ENCODE data around the gene STAT5B.
"Not testable (repeated sequence)": the region's sequence is repeated elsewhere in the genome, so short reads cannot be mapped to it uniquely, and the experiment has no call there.

STAT5B gene

DNA sequence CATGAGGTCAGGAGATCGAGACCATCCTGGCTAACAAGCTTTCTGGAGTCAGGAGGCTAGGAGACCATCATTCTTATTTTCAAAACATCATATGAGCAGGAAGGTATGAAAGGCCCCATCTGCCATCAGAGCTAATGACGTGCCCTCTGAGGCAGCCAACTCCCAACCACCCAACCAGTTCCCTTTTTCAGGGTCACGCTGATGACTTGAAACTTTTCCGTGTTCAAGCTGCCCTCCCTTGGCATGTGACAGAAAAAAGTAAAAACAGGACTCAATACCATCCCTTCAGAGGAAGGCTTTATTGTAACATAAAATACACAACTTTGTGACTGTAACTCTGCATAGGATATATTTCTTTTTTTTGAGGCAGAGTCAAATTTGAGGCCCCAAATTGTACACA is 77.3 kb downstream of the STAT5B start:
- no peak for DNase-seq (ENCODE audit: extremely low read depth in 1 of 2, low read depth in 1 of 2)

DNA sequence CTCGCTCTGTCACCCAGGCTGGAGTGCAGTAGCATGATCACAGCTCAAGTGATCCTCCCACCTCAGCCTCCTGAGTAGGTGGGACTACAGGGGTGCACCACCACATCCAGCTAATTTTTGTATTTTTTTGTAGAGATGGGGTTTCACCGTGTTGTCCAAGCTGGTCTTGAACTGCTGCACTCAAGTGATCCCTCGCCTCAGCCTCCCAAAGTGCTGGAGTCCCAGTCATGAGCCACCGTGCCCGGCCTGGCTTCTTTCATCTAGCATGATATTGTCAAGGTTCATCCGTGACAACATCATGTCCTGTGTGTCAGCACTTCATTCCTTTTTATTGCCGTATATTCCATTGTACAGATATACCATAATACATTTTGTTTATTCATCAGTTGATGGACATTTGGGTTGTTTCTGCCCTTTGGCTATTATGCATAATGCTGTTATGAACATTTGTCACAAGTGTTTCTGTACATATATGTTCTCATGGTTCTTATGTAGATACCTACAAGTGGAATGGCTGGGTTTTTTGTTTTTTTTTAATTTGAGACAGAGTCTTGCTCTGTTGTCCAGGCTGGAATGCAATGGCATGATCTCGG is 78.5 kb downstream of the STAT5B start:
- DNase-seq (ENCODE audit: extremely low read depth in 1 of 2, low read depth in 1 of 2), result no peak

DNA sequence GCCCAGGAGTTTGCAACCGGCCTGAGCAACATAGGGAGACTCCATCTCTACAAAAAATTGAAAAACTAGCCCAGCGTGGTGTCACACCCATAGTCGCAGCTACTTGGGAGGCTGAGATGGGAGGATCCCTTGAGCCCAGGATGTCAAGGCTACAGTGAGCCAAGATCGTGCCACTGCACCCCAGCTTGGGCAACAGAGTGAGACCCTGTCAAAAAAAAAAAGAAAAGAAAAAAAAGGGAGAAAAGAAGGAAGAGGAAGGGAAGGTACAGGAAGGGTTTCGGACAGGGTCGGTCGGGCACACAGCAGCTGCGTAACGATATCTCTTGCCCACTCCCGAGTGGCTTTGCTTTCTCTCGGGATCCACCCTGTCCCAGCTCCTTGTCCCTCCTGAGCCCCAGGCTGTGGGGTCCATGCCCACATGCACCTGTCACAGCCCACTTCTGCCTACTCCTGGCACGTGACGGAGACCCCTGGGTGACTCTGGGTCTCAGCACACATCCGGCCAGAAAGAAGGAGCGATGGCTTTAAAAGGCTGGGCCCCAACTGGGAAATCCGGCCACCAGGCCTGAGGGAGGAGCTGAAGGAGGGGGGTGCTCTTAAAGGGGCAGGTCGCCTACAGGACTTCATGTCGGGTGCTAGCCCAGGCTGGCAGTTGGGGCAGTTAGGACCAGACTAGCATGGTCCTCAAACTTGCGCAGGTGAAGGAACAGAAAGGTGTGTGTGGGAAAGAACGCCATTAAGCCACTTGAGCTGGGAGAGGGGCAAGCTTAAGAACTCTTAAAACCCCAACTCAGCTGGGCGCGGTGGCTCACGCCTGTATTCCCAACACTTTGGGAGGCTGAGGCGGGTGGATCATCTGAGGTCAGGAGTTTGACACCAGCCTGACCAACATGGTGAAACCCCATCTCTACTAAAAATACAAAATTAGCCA is 82.0 kb downstream of the STAT5B start, which contains the start of gene GHDC:
Gene GHDC (minus strand): TSS at position 526 of the 931 bp plus-strand sequence. CDS start 913 bp downstream, outside the sequence.
- DNase-seq (ENCODE audit: extremely low read depth in 1 of 2, low read depth in 1 of 2), result peak; percentile 64 to 70

DNA sequence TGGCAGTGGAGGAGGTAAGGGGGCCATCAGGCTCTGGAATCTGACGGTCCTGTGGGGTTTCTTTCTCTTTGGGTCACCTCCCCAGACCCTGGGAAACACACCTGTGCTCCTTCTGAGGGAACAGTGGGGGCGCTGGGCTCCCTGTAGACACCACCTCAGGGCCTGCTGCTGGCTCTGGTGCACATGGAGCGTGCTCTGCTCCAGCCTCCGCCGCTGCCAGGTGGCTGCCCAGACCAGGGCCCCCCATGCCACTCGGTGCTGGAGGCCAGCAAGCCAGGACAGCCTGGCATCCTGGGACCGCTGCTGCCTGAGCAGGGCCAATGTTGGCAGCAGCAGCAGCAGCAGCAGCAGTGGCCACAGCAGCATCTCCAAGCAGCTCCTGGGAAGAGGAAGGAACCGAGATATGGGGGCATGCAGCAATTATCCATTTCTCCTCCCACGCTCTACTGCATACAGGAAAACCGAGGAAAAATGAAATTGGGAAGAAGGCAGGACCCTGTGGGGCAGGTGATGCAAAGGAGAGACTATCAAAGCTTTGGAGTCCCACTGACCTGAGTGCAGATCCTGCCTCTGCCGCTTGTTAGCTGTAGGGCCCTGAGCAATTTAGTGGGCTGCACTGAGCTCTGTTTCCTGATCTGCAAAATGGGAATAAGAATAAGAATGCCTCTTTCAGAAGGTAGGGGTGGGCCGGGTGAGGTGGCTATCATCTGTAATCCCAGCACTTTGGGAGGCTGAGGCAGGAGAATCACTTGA is 82.8 kb downstream of the STAT5B start:
- DNase-seq (ENCODE audit: extremely low read depth in 1 of 2, low read depth in 1 of 2), result no peak

DNA sequence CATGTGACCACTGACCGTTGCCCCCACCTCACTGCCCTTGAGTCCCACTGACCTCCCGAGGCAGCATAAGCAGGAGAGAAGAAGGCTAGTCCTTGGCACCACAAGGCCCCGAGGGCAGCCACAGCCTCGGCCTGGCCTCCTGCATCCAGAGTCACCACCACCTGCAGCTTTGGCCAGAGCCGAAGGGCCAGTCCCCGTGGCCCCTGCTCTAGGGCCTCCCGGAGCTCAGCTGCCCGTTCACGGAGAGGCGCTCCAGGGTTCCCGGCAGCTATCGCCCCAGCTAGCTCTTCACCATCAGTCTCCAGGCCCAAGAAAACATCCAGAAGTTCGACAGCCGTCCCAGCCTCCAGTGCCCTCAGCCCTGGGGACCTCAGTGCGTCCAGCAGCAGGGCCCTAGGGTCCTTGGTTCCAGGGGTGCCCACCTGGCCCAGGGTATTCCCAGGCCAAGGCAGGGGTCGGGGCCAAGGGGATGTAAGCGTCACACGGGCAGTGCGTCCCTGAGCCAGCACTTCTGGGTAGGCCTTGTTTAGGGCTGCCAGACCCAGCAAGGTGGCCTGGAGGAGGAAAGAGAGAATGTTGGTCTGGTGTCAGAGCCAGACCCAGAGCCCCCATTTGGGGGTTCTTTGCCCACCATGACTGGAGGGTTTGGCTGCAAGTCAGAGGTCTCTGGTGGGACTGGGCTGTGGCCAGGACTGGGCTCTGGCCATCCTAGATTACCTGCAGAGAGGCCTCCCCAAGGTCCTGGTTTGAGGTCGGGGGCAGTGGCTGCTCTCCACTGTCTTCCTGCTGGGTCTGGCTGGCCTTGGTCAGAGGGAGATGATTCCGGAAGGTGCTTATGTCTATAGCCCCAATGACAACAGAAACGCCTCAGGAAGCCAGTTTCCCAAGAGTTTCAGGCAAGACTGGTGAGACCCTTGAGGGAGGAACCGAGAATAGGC is 83.7 kb downstream of the STAT5B start:
- DNase-seq (ENCODE audit: extremely low read depth in 1 of 2, low read depth in 1 of 2), result no peak

DNA sequence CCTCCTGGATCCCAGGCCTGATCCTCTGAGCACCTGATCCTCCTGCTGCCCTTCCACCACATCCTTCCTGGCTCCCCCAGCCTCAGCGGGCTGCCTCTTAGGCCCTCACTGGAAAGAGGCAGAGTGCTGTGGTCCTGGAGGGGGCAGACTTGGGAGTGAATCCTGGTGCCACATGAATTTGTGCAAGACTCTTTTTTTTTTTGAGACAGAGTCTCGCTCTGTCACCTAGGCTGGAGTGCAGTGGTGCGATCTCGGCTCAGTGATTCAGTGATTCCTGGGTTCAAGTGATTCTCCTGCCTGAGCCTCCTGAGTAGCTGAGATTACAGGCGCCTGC is 84.9 kb downstream of the STAT5B start:
- DNase-seq (ENCODE audit: extremely low read depth in 1 of 2, low read depth in 1 of 2), result no peak

DNA sequence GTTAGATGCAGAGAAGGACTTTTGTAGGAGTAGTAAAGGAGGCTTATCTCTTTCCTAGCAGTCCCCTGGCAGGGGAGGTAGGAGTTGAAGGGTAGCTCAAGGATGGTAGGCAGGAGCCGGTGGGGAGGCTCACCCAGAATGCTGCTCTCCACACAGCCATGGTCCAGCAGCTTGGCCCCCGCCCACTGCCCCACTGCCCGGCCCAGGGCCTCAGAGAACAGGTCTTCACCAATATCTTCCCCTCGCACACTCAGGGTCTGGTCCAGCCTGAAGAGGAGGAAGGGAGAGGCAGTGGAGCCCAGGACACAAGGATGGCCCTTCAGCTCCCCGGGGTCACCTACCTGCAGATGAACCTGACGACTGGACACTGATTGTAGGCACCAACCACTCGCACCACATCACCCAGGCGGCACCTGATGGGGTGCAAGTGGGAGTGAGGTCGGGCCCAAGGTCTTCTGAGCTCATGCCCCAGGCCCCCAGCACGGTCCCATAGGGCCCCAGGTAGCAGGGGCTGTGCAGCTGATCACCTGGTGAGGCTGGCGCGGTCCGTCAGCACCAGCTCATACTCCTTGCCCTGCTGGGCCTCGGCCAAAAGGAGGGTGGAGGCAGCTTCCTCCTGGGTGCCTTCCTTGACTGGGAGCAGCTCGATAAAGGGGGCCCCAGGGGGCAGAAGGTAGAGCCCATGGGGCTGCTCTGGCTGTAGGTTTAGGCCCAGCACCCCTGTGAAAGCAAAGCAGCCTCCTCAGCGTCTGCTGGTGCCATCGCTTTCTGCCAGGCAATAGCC is 85.5 kb downstream of the STAT5B start:
- DNase-seq (ENCODE audit: extremely low read depth in 1 of 2, low read depth in 1 of 2), result no peak

DNA sequence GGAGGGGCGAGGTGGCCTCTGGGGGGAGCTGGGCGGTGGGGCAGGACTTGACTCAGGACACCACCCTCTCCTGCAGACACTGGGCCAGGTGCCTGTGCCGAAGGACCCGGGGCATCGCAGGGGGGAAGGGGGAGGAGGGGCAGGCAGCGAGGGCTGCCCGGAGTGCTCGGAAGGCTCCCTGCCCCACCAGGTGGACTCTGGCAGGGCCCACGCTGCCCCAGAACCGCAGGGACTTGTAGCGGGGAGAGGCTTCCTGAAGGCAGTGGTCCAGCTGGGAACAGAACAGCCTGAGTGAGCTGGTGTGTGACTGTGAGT is 86.6 kb downstream of the STAT5B start:
- no peak for DNase-seq (ENCODE audit: extremely low read depth in 1 of 2, low read depth in 1 of 2)

DNA sequence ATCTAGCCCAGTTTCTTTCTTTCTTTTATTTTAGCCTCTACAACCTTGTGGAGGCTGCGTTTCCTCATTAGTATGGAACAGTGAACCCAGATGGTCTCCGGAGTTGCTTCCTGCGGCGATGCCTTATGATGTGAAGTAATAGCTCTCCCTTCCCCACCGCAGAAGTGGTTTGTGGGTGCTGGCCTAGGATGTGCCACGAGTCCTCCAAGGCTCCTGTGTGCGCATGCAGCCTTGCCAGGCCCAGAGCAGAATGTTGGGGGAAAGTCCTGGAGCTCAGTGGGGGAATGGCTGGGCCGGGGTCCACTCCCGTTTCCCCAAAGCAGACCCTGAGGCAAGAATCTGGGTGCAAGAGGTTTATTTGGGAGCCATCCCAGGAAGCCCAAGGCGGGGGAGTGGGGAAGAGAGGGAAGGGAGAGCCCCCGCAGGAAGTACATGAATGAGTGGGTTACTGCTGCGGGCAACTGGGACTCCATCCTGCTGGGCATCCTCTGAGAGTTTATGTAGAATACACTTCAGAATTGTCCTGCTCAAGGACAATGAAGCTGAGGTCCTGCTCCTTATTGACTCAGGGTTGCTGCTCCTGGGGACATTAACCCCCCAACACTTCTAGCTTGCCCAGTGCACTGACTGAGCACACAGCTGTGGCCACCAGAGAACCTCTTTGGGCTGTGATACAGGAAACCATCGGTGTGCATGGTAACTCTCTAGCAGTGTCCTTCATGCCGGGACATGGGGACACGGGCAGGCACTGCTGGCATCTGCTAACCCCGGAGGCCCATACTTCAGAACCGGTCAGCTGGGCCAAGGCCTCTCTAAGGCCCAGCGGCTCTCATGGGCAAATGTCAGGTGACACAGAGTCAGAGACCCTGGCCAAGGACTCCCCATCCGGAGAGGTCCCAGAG is 87.2 kb downstream of the STAT5B start:
- DNase-seq (ENCODE audit: extremely low read depth in 1 of 2, low read depth in 1 of 2), result no peak

DNA sequence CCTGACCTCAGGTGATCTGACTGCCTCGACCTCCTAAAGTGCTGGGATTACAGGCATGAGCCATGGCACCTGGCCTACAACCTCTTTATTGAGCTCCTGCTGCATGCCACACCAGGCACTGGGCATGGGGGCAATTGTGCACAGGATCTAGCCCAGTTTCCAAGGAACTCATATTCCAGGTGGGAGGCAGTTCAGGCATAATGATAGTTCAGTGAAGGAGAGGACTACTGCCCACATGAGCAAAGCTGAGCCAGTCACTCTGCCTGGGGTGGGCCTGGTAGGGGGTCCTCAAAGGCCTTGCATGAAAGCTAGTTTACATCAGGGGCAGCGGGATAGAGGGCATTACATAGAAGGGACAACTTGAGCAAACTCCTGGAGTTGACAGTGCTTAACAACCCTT is 88.4 kb downstream of the STAT5B start:
- no peak for DNase-seq (ENCODE audit: extremely low read depth in 1 of 2, low read depth in 1 of 2)

DNA sequence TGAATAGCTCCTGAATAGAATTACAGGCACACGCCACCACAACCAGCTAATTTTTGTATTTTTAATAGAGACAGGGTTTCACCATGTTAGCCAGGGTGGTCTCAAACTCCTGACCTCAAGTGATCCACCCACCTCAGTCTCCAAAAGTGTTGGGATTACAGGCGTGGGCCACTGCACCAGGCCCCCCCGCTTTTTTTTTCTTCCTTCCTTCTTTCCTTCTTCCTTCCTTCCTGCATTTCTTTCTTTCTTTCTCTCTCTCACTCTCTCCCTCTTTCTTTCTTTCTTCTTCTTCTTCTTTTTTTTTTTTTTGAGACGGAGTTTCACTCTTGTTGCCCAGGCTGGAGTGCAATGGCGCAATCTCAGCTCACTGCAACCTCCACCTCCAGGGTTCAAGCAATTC is 90.0 kb downstream of the STAT5B start:
- not testable (repeated sequence) for DNase-seq (ENCODE audit: extremely low read depth in 1 of 2, low read depth in 1 of 2)

DNA sequence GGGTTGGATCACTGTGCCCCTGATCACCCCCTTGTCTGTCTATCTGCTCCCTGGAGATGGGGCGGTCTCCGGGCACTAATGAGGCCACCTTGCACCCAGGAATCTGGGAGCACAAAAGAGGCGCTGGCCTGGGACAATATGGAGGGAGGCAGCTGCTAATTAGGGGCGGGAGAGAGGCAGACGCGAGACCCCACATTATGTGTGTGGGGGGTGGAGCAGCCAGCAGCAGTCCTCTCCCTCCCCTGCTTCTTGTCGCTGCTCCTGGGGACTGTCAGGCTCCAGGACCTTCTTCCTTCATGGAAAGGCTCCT is 90.6 kb downstream of the STAT5B start:
- no peak for DNase-seq (ENCODE audit: extremely low read depth in 1 of 2, low read depth in 1 of 2)

DNA sequence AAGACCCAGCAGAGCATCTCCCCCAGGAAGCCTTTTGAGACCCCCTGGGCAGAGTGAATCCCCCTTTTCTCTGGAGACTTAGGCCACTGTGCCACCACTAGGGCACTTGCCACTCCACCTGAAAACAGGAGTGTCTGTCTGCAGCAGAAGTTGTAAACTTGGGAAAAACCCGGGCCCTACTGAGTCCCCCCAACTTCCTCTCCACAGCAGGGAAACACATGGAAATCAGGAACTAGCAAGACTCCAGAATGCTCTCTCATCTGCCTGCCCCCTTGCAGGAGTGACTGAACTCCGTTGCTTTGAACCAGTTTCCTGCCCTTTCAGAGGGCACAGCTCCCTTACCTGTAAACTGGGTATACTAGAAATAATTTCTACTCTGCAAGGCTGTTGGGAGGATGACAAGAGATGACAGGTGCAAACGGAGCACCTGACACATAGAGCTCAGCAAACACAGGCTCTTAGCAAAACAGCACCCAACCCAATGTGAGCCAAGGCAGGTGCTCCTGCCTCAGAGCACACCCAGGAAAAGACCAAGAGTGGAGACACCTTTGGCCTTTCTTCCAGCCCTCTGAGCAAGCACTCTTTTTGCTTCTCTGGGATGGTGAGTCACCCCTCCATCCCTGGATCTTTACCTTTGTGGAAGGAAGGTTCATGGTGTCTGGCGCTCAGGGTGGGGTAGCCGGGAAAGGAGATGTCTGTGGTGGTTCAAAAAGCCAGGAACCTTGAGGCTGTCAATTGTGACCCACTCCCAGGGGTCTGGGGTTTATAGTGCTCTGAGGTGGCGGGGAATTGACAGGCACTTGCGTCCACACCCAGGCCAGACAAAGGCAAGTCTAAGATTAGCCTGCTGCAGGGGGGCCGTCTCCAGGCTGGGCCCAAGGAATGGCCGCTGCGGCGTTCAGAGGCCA is 91.2 kb downstream of the STAT5B start, which contains the start of gene HCRT:
Gene HCRT (minus strand): TSS at position 740 of the 908 bp plus-strand sequence. CDS start 87 bp downstream, at position 653.
- DNase-seq (ENCODE audit: extremely low read depth in 1 of 2, low read depth in 1 of 2), result no peak

DNA sequence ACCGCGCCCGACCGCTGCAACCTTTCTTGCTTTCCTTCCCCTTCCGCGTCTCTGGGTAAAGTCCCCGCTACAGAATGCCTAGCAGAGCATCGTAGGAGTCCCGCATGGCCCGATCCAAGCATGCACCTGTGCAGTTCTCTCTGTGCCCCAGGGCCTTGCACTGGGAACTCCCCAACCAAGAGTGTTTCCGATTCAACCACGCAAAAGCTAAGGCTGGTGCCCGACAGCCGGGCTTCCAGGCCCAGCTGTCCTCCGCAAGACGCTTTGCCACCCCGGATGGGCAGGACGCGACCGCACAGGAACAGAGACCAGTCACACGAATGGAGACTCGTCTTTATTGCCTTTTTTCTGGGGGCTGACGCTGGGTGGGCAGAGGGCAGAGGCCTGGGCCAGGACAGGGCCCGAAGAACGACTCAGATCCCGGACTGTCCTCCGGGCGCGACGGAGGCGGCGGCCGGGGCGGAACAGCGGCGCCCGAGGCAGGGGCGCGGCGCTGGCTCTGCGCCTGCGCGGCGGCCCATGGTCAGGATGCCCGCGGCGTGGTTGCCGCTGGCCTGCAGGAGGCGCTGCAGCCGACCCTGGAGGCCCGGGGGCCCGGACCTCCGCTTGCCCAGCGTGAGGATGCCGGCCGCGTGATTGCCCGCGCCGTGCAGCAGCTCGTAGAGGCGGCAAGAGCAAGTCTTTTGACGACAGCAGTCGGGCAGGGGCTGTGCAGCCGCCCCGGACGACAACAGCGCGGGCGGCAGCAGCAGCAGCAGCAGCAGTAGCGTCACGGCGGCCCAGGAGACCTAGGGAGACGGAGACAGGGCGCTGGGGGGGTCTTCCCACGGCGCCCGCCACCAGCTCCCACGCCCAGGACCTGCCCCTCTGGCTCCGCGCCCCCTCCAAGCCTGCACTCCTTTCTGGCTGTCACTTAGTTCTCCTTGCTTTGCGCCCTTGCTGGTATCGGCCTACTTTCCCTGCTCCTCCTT is 92.2 kb downstream of the STAT5B start:
- DNase-seq (ENCODE audit: extremely low read depth in 1 of 2, low read depth in 1 of 2), result peak; percentile 55 to 73

DNA sequence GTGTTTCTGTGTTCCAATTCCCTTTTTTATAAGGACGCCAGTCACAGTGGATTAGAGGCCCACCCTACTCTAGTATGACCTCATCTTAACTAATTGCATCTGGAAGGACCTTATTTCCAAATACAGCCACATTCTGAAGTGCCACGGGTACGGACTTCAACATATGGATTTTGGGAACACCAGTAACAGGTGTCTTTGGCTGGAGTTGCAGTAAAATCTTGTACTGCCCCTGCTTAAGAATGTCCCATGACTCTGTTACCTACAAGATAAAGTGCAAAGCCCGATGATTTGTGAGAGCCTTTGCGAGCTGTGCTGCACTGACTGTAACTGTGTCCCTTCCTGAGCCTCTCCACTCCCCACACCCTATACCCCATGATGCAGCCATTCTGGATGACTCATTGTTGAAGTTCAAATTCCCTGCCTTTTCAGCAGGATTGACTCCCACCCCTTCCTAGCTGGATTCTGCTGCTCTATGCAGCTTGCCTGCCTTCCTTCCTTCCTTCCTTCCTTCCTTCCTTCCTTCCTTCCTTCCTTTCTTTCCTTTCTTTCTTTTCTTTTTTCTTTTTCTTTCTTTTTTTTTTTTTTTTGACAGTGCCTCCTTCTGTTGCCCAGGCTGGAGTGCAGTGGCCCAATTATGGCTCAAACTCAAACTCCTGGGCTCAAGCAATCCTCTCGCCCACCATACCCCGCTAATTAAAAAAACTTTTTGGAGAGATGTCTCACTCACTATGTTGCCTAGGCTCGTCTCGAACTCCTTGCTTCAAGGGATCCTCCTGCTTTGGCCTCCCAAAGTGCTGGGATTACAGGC is 93.1 kb downstream of the STAT5B start:
- DNase-seq (ENCODE audit: extremely low read depth in 1 of 2, low read depth in 1 of 2), result no peak

DNA sequence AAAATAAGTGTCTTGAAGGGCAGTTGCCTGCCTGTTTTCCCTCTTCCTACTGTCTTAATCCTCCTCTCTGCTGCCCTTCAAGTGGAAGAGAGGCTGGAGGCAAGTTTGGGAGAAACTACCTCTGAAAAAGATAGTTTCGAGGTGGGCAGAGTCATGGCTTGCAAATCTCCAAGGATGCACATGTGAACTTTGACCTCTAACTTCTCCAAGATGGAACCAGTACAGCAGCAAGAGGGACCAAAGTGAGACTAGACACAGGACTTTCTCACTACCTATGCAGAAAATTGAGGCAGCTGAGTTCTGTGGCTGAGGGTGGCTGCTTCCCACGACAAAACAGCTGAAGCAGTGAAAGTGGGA is 94.4 kb downstream of the STAT5B start:
- DNase-seq (ENCODE audit: extremely low read depth in 1 of 2, low read depth in 1 of 2), result no peak

All from stimulated activated CD8-positive, alpha-beta memory T cell treated with anti-CD3 and anti-CD28 coated beads, Interleukin-7, amount 100 ng/mL, for 48 hours (primary cell).